ENCODE results near the gene SLC35F3. TPM values are rescaled to one million over a fixed set of nuclear protein-coding genes. Genes with fewer than 3 reads are reported as not detected.

SLC35F3 gene
- total and polyA plus RNA-seq, 2 experiments from 2014 or later: 0.80 to 1.3 TPM

- DNase-seq (ENCODE audit: low spot score): no peak
Observed at GRCh38 chr1:234241941-234242490, 337.5 kb downstream of the SLC35F3 start.

GRCh38 chr1:234243521-234244260 is 339.2 kb downstream of the SLC35F3 start:
- H3K36me3 ChIP-seq (replicated peaks; ENCODE audit: insufficient read depth, low read depth): no peaks in the 10 kb centered on the region
- no peaks in the 10 kb centered on the region for H4K20me1 ChIP-seq (ENCODE audit: insufficient read depth, poor library complexity, severe bottlenecking)
- H3K27me3 ChIP-seq: no peaks in the 10 kb centered on the region
- H2AFZ ChIP-seq: no peak overlapping the region
- no peaks in the 10 kb centered on the region for H3K79me2 ChIP-seq
- no peaks in the 10 kb centered on the region for H3K4me1 ChIP-seq (ENCODE audit: insufficient read depth)
- TF ChIP-seq CTCF (IDR thresholded peaks at IDR 0.05; ENCODE audit: poor library complexity) (no peak), EZH2 (IDR thresholded peaks at IDR 0.05; ENCODE audit: borderline replicate concordance) (no peak), EZH2phosphoT487 (IDR thresholded peaks at IDR 0.05; ENCODE audit: low read depth, severe bottlenecking, unreplicated experiment) (no peak)
- no peak overlapping the region for H3K4me2 ChIP-seq
- H3K9me2 ChIP-seq (replicated peaks; ENCODE audit: insufficient read depth): no peaks in the 10 kb centered on the region
- no peaks in the 10 kb centered on the region for H3K9me3 ChIP-seq (ENCODE audit: low read depth)
- WGBS (ENCODE audit: low lambda C conversion rate, missing lambda C conversion rate): 70% methylated on average over 3 of the region's 3 CpGs
- H3K4me3 ChIP-seq: no peak overlapping the region
- no peak for DNase-seq (ENCODE audit: low spot score)
- no peak overlapping the region for H3K27ac ChIP-seq

More at GRCh38 chr1:234241941-234242490, 337.5 kb downstream of the SLC35F3 start:
- no peaks in the 10 kb centered on the region for H3K79me2 ChIP-seq
- no peak overlapping the region for H2AFZ ChIP-seq
- no peaks in the 10 kb centered on the region for H3K36me3 ChIP-seq (replicated peaks; ENCODE audit: insufficient read depth, low read depth)
- H3K4me2 ChIP-seq: no peak overlapping the region
- no peaks in the 10 kb centered on the region for H3K9me3 ChIP-seq (ENCODE audit: low read depth)
- no peak overlapping the region for H3K27ac ChIP-seq
- no peaks in the 10 kb centered on the region for H4K20me1 ChIP-seq (ENCODE audit: insufficient read depth, poor library complexity, severe bottlenecking)
- no peak overlapping the region for H3K4me3 ChIP-seq
- H3K4me1 ChIP-seq (ENCODE audit: insufficient read depth): no peaks in the 10 kb centered on the region
- no peaks in the 10 kb centered on the region for H3K9me2 ChIP-seq (replicated peaks; ENCODE audit: insufficient read depth)
- H3K27me3 ChIP-seq: no peaks in the 10 kb centered on the region
- WGBS (ENCODE audit: low lambda C conversion rate, missing lambda C conversion rate): 92% methylated on average over 5 of the region's 5 CpGs
- TF ChIP-seq CTCF (IDR thresholded peaks at IDR 0.05; ENCODE audit: poor library complexity): no peak
- no peak for TF ChIP-seq EZH2 (IDR thresholded peaks at IDR 0.05; ENCODE audit: borderline replicate concordance)
- TF ChIP-seq EZH2phosphoT487 (IDR thresholded peaks at IDR 0.05; ENCODE audit: low read depth, severe bottlenecking, unreplicated experiment): no peak

GRCh38 chr1:234244482-234244881 is 340.0 kb downstream of the SLC35F3 start:
- no peaks in the 10 kb centered on the region for H3K4me1 ChIP-seq (ENCODE audit: insufficient read depth)
- no peak overlapping the region for H2AFZ ChIP-seq
- no peaks in the 10 kb centered on the region for H4K20me1 ChIP-seq (ENCODE audit: insufficient read depth, poor library complexity, severe bottlenecking)
- no peak overlapping the region for H3K4me3 ChIP-seq
- H3K36me3 ChIP-seq (replicated peaks; ENCODE audit: insufficient read depth, low read depth): no peaks in the 10 kb centered on the region
- no peak overlapping the region for H3K4me2 ChIP-seq
- no peaks in the 10 kb centered on the region for H3K79me2 ChIP-seq
- TF ChIP-seq EZH2 (IDR thresholded peaks at IDR 0.05; ENCODE audit: borderline replicate concordance): no peak
- no peak for TF ChIP-seq EZH2phosphoT487 (IDR thresholded peaks at IDR 0.05; ENCODE audit: low read depth, severe bottlenecking, unreplicated experiment)
- no peak for TF ChIP-seq CTCF (IDR thresholded peaks at IDR 0.05; ENCODE audit: poor library complexity)
- no peaks in the 10 kb centered on the region for H3K9me2 ChIP-seq (replicated peaks; ENCODE audit: insufficient read depth)
- H3K27me3 ChIP-seq: no peaks in the 10 kb centered on the region
- H3K27ac ChIP-seq: no peak overlapping the region
- no peak for DNase-seq (ENCODE audit: low spot score)
- H3K9me3 ChIP-seq (ENCODE audit: low read depth): no peaks in the 10 kb centered on the region
